Testis (tissue), 3 donors: ENCODE data around the gene HIP1. TPM values are rescaled to one million over a fixed set of nuclear protein-coding genes. Genes with fewer than 3 reads are reported as not detected.

Source experiments
- DNase-seq: peaks from one replicate; pipeline ENCODE4 v3.0.0-alpha.2; 2019
- H3K27ac ChIP-seq, 2 donors: fragments of 200-600 bp; sonication (generic); one replicate each; pipeline ENCODE4 v1.5.1; 2019
- H3K27me3 ChIP-seq: fragments of 200-600 bp; sonication (generic); one replicate; pipeline ENCODE4 v1.5.1; 2019
- H3K36me3 ChIP-seq: fragments of 200-600 bp; sonication (generic); one replicate; pipeline ENCODE4 v1.5.1; 2017; ENCODE audit warnings: low read depth; ENCODE audit errors: missing control alignments
- H3K4me1 ChIP-seq: fragments of 200-600 bp; sonication (generic); one replicate; pipeline ENCODE4 v1.5.1; 2019
- H3K4me3 ChIP-seq, 2 donors: fragments of 200-600 bp; sonication (generic); one replicate each; pipeline ENCODE4 v1.5.1; 2017 to 2019
- H3K9me3 ChIP-seq: fragments of 200-600 bp; sonication (generic); one replicate; pipeline ENCODE4 v1.5.1; 2017
- CTCF ChIP-seq, 3 experiments: fragments of 450-650 bp in 2 of 3; fragments of 200-600 bp in 1 of 3; sonication (generic) in 1 of 3; IDR thresholded peaks; one replicate each; pipeline ENCODE4 v1.5.1; 2016 to 2019; ENCODE audit warnings: antibody characterized with exemption in 3 of 3, mild to moderate bottlenecking in 2 of 3, moderate library complexity in 1 of 3
- POLR2A ChIP-seq: fragments of 450-650 bp; IDR thresholded peaks from one replicate; pipeline ENCODE4 v1.6.1; 2017; ENCODE audit warnings: antibody characterized with exemption, mild to moderate bottlenecking, moderate library complexity
- WGBS, 2 donors: methylation state at CpG; one replicate each; pipeline ENCODE4 v1.1.5; 2018; 5-methylcytosine and 5-hydroxymethylcytosine counted together
- intact Hi-C: fragments of 100-400 bp; cut with DNase I; formaldehyde crosslinking; loops from one replicate; pipeline ENCODE4 v1.15.1; 2023; ENCODE audit warnings: low total_unique reads
- polyA plus RNA-seq: library from polyadenylated mRNA; stranded (reverse); fragments of 350-450 nt; fragmentation: Illumina TruSeq; extraction: RNeasy Lipid Tissue Mini Kit (QIAGEN cat#74804); gene quantifications from one replicate; pipeline ENCODE4 v1.2.3, GENCODE V29; 2014; ENCODE audit warnings: low read depth, low replicate concordance; ENCODE audit not compliant: insufficient read depth
- total RNA-seq, 2 donors: library from RNA; depleted of rRNA; stranded (reverse); fragments of >200 nt; gene quantifications; one replicate each; pipeline ENCODE4 v1.2.3, GENCODE V29; 2016

HIP1 gene
- total and polyA plus RNA-seq, 3 donors from 2014 or later = 43.5 to 85.4 (median 68.0) TPM

GRCh38 chr7:75646571-75647102 lies 92.1 kb downstream of the HIP1 start:
- no peak for TF ChIP-seq CTCF (IDR thresholded peaks at IDR 0.05)
- no peak for TF ChIP-seq POLR2A
- 92 to 94% methylated on average over 2 to 9 of the region's 9 CpGs for whole genome bisulfite sequencing, 2 donors
- no peak for DNase-seq

GRCh38 chr7:75645570-75645969 lies 93.2 kb downstream of the HIP1 start:
- Histone ChIP-seq H3K27me3 (no peaks in the 10 kb centered on the region), H3K4me3 (no peak overlapping the region), H3K9me3 (no peaks in the 10 kb centered on the region), H3K4me1 (peaks cover 4% of the 10 kb centered on the region), H3K27ac (no peak overlapping the region), H3K36me3 (no peaks in the 10 kb centered on the region)
- DNase-seq = no peak
- 96 to 98% methylated on average over 2 of the region's 2 CpGs for WGBS, 2 donors
- no peak for TF ChIP-seq POLR2A
- TF ChIP-seq CTCF (IDR thresholded peaks at IDR 0.05) = no peak
- intact Hi-C loops = no loop called here

More at GRCh38 chr7:75646571-75647102, 92.1 kb downstream of the HIP1 start:
- Histone ChIP-seq H3K4me3 (no peak overlapping the region), H3K27ac (no peak overlapping the region), H3K9me3 (no peaks in the 10 kb centered on the region), H3K36me3 (no peaks in the 10 kb centered on the region), H3K27me3 (no peaks in the 10 kb centered on the region), H3K4me1 (peaks cover 5% of the 10 kb centered on the region)
- intact Hi-C loops = no loop called here

- H3K4me3 ChIP-seq = no peak overlapping the region
- TF ChIP-seq POLR2A = no peak
- no peak for TF ChIP-seq CTCF (IDR thresholded peaks at IDR 0.05)
- no peak overlapping the region for H3K27ac ChIP-seq
- no peaks in the 10 kb centered on the region for H3K9me3 ChIP-seq
- intact Hi-C loops = no loop called here
- H3K4me1 ChIP-seq = peaks cover 7% of the 10 kb centered on the region
- no peak for DNase-seq
- H3K27me3 ChIP-seq = no peaks in the 10 kb centered on the region
- no peaks in the 10 kb centered on the region for H3K36me3 ChIP-seq
- WGBS, 2 donors = 88 to 89% methylated on average over 5 of the region's 5 CpGs
These were observed 94.2 kb downstream of the HIP1 start for GRCh38 chr7:75644589-75644988.

- peak; percentile 78 for DNase-seq
- no peak for TF ChIP-seq POLR2A
- TF ChIP-seq CTCF (IDR thresholded peaks at IDR 0.05) = peak; percentile 63 to 77 (median 71)
- WGBS, 2 donors = 66 to 68% methylated on average over 9 of the region's 9 CpGs
- H3K36me3 ChIP-seq = no peaks in the 10 kb centered on the region
- intact Hi-C loops = no loop called here
- no peak overlapping the region for H3K4me3 ChIP-seq
- no peaks in the 10 kb centered on the region for H3K9me3 ChIP-seq
- H3K4me1 ChIP-seq = peaks cover 8% of the 10 kb centered on the region
- H3K27me3 ChIP-seq = no peaks in the 10 kb centered on the region
- H3K27ac ChIP-seq = no peak overlapping the region
These were observed 95.8 kb downstream of the HIP1 start for GRCh38 chr7:75642810-75643486.

GRCh38 chr7:75640201-75640600 lies 98.5 kb downstream of the HIP1 start:
- WGBS, 2 donors = 62 to 70% methylated on average over 3 to 8 of the region's 8 CpGs
- H3K4me1 ChIP-seq = peaks cover 15% of the 10 kb centered on the region
- H3K9me3 ChIP-seq = no peaks in the 10 kb centered on the region
- no peak for DNase-seq
- H3K4me3 ChIP-seq = no peak overlapping the region
- no peak overlapping the region for H3K27ac ChIP-seq
- TF ChIP-seq CTCF (IDR thresholded peaks at IDR 0.05) (no peak), POLR2A (no peak)
- H3K36me3 ChIP-seq = no peaks in the 10 kb centered on the region
- no peaks in the 10 kb centered on the region for H3K27me3 ChIP-seq
- intact Hi-C loops = no loop called here
